HG03439 (cell line): ENCODE data around the gene SMPD1.
"Not testable (repeated sequence)": the region's sequence is repeated elsewhere in the genome, so short reads cannot be mapped to it uniquely, and the experiment has no call there.

Source experiments
- ATAC-seq: cut with Tn5 transposase; IDR thresholded peaks from one replicate; pipeline ENCODE4 v1.9.1; 2021; ENCODE audit warnings: mild to moderate bottlenecking, moderate library complexity; ENCODE audit not compliant: unreplicated experiment

The SMPD1 gene

DNA sequence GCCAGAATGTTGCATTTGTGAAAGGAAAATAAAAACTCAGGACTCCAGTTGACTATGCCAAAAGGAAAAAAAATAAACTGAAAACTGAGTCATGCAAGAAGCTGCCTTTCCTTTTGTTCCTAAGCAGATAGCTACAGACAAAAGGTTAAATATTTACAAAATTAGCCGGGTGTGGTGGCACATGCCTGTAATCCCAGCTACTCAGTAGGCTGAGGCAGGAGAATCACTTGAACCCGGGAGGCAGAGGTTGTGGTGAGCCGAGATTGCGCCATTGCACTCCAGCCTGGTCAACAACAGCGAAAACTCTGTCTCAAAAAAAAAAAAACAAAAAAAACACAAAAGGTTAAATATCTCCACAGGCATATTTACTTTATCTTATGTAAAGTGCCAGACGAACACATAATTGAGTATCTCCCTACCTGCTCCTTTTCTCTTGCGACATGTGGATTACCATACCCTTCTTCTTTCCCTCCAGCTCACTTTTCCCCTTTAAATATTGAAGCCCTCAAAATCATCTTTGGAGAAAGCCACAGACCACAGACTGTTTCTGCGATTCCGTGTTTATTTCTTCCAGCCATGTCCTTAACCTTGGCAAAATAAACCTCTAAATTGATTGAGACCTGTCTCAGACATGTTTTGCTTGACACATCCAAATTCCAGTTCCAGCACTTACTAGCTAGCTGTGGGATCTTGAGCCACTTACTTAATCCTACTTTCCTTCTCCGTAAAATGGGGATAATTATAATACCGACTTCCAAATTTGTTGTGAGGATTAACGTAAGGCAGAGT is 2.3 kb upstream of the SMPD1 start:
- no peak for ATAC-seq

DNA sequence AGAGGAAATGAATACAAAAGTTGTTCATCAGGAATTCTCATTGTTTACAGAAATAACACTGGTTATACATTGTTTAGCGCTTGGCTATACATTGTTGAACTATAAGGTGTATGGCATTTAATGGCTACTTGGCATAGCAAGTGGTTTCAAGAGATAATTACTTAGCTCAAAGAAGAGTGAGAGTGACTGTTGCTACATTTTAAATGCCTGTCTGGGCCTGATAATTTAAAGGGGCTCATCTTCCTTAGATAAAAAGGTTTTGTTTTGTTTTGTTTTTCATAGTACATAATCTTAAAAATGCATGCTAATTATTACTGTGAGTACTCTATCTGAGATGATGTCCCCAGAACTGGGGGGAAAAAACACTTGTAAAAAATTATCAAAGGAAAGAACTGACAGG is 1.5 kb upstream of the SMPD1 start:
- no peak for ATAC-seq

DNA sequence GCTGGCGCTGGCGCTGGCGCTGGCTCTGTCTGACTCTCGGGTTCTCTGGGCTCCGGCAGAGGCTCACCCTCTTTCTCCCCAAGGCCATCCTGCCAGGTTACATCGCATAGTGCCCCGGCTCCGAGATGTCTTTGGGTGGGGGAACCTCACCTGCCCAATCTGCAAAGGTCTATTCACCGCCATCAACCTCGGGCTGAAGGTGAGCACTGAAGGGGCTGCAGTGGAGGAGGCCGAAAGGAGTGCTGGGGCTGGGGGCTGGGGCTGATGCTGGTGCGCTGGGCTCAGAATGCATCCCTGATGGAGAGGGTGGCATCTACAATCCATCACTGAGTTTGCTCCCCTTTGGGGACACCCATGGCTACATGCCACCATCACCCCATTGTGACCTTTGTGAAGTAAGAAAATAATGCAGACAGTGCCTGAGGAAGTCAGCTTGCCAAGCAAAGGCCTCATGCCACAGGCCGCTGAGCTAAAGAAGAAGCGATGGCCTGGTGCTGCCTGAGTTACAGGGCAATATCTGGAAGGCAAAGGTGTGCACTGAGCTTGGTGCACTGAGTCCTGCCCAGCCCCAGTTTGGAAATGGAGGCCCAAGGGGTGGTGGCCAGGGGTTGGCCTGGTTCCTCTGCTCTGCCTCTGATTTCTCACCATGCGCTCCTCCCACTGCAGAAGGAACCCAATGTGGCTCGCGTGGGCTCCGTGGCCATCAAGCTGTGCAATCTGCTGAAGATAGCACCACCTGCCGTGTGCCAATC is 620 bp downstream of the SMPD1 start:
- no peak for ATAC-seq

DNA sequence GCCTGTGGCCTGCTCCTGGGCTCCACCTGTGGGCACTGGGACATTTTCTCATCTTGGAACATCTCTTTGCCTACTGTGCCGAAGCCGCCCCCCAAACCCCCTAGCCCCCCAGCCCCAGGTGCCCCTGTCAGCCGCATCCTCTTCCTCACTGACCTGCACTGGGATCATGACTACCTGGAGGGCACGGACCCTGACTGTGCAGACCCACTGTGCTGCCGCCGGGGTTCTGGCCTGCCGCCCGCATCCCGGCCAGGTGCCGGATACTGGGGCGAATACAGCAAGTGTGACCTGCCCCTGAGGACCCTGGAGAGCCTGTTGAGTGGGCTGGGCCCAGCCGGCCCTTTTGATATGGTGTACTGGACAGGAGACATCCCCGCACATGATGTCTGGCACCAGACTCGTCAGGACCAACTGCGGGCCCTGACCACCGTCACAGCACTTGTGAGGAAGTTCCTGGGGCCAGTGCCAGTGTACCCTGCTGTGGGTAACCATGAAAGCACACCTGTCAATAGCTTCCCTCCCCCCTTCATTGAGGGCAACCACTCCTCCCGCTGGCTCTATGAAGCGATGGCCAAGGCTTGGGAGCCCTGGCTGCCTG is 1.4 kb downstream of the SMPD1 start:
- ATAC-seq, result no peak

DNA sequence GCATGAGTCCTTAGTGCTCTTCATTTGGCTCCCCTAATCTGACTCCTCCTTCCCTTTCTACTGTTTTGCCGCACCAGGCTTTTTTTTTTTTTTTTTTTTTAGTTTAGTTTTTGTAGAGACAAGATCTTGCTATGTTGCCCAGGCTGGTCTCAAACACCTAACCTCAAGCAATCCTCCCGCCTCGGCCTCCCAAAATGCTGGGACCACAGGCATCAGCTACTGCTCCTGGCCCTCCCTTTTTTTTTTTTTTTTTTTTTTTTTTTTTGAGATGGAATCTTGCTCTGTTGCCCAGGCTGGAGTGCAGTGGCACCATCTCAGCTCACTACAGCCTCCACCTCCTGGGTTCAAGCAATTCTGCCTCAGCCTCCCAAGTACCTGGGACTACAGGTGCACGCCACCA is 2.0 kb downstream of the SMPD1 start:
- not testable (repeated sequence) for ATAC-seq

DNA sequence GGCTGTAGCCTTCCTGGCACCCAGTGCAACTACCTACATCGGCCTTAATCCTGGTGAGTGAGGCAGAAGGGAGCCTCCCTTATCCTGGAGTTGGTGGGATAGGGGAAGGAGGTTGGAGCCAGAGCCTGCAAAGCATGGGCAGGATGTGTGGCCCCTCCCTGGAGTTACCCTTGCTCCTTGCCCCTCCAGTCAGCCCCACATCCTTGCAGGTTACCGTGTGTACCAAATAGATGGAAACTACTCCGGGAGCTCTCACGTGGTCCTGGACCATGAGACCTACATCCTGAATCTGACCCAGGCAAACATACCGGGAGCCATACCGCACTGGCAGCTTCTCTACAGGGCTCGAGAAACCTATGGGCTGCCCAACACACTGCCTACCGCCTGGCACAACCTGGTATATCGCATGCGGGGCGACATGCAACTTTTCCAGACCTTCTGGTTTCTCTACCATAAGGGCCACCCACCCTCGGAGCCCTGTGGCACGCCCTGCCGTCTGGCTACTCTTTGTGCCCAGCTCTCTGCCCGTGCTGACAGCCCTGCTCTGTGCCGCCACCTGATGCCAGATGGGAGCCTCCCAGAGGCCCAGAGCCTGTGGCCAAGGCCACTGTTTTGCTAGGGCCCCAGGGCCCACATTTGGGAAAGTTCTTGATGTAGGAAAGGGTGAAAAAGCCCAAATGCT is 3.9 kb downstream of the SMPD1 start:
- no peak for ATAC-seq

DNA sequence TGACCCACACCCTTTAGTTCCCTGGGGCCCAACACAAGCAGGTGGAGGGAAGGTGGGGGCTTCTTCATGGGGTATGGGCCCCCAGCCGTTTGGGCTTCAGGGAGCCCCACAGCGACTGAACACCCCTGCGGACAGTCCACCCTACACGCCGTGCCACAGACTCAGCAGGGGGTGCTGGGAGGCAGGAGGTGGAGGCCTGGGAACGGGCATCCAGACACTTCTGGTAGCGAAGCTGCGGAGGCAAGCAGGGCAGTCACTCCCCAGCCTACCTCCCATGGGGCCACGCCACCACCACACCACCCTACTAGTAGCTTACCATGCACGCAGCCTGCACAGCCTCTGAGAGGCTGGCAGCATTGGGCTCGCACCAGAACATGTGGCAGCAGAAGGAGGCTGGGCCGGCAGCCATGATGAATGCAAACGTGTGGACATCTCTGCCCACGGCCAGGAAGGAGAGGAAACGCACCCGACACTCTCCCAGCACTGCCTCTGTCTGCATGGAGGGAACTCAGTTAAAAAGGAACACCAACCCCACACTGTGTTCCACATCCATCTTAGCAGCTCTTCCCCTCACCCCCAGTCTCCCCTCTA is 5.3 kb downstream of the SMPD1 start:
- ATAC-seq, result no peak

DNA sequence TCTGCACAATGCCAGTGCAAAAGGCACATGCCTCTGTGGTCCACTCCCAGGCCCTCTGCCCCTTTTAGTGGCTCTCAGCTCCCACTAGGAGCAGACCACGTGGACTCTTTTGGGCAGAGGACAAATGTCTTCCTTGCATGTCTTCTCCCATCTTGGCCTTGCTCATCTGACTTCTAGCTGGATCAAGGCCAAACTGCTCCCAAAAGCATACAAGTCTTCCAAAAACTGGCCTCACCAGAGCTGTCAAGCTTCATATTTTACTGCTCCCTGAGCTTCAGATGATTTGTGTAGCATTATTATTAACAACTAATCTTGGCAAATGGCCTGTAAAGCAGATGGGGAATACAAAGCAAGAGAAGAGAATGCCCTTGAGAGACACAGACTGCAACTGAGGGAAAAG is 6.9 kb downstream of the SMPD1 start:
- no peak for ATAC-seq

DNA sequence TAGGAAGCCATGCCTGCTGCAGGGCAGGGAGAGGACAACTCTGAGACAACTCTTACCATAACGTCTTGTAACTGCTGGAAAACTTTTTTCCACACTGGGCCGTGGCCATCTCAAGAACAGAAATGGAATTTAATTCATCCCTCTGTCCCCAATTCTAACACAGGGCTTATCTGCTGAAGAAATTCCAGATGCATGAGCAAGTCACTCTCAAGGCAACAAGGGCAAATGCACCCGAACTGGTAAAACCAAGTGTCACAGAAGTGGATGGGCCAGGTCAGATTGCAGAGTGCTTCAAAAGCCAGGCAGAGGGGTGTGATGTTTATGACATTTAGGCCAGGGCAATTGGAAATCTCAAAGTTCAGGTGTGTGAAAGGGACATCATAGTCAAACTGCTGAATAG is 7.4 kb downstream of the SMPD1 start:
- ATAC-seq, result no peak

DNA sequence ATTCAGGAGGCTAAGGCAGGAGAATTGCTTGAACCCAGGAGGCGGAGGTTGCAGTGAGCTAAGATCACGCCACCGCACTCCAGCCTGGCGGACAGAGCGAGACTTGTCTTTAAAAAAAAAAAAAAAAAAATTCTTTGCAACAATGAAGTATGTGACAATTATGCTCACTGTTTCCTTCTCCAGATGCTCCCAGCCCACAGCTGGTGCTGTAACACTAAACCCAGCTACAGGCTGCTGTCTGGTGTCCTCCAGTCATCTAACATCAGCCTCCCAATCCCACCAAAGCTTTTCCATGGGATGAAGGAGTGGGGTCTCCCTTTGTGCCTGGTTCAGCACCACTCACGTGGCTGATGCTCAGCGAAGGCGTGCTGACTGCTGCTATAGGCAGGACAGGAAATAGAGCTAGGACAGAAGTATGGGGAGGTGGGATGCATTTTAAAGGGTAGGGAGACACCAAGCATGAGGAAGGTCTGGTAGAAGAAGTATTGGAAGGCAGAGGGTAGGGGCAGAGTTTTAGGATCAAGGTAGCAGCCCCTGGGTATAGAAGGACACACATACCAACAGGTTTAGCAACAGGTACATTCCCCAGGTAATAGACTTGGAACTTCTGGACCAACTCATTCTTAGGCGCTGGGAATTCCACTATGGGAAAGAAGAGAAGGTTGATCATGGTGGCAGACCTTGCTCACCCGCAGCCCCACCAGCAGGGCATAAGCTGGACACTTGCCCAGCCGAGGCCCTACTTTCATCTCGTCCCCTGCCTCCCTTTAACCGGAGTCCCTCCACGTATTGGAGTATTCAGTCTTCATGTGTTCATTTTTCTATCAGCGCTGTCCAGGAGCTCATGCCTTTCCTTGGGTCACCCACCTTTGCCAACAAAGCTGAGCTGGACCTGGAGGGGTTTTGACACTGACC is 10.4 kb downstream of the SMPD1 start:
- ATAC-seq, result no peak

DNA sequence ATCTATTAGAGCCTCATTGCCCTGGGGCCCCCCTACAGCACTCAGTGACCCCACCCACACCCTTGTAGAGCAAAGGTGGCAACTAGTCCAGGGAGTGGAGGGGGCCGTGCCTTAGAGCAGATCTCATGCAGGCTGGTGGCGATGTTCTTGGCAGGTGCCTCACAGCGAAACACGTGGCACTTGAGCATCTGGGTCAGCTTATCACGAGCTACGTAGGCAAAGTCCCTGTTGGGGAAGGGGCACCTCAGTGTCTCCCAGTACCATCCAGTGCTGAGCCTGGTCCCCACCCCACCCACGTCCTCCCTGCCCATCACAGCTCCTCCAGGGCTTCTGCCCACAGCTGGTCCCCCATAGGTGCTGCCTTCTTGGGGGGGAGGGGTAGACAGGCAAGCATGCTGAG is 11.2 kb downstream of the SMPD1 start:
- ATAC-seq, result no peak

DNA sequence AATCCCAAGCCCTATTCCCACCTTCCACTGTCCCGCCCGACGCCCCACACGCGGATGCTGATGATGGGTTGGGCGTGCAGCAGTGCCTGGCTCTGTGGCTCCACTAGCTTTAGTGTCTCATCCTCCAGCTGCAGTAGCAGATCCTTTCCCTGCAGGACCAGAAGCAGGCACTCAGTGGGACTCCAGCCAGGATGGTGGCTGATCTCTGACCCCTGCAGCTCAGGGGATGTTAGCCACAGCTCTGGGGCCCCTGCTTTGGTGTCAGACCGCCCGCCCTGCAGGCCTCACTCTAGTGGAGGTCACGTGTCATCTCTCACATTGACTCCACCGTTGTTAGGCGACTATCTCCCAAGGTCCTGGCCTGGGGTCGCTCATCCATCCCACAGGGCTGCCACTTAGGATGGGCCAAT is 11.8 kb downstream of the SMPD1 start:
- no peak for ATAC-seq

DNA sequence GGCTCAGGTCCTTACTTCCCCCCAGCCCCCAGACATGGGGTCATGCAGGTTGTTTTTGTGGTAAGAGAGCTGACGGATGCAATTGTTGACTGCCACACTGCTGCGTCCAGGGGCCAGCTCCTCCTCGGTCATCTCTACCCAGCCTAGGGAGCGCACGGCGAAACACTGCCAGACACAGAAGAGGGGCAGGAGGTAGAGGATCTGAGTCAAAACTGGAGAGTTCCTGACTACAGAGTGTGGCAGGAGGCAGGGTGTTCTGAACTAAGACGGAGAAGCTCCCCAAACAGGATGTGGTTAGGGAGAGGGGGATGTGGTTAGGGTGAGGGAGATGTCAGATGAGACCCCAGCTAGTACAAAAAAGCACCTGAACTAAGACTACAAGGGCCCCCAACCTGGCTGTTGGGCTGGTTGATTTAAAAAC is 12.3 kb downstream of the SMPD1 start:
- ATAC-seq, result peak; percentile 82

DNA sequence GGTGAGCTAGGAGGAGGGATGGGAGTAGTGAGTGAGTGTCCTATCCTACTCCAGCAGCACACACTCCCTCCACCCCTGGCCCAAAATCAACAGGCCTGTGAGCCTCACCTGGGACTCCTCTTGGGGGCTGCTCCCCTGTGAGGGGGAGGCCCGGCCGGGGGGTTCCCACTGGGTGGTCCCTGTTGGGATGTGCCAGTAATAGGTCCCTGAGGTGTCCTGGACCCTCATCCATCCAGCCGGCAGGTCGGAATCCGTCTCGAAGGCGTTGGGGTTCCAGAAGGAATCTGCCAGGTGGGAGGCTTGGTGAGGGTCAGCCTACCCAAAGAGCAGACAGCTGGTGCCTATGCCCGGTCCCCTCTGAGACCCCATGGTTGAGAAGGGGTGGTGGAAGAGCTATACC is 13.3 kb downstream of the SMPD1 start:
- no peak for ATAC-seq

DNA sequence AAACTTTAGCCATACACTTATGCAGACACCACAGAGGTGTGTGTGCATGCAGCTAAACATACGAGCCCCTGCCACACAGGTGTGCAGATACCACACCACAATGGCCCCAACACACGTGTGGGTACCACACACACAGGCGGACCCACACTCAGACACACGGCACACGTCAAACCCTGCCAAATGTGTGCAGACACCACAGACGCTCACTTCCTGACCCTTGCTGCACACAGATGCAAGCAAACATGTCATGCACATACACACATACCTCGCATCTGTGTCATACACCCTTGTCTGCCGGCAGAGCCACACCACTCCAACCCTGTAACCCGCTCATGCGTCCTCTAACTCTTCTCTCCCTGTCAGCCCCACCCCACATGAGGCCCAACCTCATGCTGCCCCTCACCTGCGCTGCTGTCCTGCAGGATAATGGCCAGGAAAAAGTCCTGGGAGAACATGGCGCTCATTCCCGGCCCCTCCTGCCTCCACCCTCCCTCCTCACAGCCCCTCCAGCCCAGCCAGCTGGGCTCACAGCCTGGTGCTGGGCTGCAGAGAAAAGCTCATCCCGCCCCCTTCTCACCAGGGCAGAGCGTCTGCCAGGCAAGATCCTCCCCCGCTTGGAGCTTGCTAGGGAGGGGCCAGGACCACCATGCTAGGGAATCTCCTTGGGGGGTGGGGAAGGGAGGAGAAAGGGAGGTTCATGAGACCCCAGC is 14.2 kb downstream of the SMPD1 start:
- ATAC-seq, result no peak

DNA sequence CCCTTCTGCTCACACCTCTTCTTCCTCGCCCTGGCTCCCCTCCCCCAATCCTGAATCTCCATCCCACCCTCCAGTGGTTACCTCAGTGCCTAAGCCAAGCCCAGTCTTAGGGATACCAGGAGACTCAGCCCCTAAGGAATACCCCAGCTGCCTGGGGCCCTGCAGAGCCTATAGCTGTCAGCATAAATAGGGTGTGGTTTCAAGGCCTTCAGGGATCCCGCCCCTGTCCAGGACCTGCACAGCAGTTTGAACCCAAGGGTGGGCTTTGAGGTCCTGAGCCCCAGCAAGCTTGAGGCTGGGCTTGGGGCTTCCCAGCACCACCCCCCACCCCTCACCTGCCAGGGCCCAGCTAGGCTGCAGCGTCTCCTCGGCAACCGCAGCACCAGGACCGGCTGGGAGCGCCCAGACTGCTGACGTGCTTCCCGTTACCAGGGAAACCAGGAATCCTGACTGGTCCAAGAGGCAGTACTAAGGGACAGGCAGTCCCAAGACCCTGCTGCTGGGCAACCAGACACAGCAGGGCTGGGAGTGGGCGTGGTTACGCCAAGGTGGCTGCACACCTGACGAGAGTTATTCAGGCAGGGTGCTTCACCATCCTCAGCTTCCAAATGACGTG is 14.9 kb downstream of the SMPD1 start:
- no peak for ATAC-seq

DNA sequence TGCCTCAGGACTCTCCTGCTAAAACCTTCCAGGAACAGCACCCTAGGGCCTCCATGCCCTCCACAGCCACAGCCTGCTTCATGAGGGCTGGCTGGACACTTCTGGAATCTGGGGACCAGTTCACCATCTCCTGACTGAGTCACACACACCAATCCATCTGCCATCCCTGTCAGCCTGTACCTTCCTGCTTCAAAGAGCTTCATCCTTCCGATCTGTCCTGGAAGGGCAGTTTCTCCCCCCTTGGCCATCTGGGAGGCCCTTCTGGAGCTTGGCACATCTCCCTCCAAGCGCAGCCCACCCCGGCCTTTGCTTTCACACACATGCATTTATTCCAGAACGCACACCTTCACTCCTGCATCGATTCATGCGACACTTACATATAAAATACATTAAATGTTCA is 15.6 kb downstream of the SMPD1 start:
- ATAC-seq, result no peak

DNA sequence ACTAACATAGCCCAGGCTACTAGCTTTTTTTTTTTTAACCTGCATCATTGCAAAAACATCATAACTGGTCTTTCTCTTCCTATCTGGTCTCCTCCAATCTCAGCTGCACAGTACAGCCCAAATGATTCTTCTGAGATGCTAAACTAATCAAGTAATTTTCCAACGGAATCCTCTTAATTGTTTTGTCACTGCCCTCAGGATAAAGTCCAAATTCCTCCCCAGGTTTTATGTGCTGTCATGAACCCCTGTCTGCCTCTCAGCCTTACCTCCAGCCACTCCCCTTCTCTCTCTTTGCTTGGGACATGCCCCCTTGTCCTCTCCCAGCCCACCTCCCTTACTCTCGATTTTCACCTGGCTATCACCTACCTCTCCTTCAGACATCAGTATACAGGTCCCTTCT is 16.1 kb downstream of the SMPD1 start:
- no peak for ATAC-seq
